Gastroesophageal sphincter (tissue), 3 donors: ENCODE results near the gene SPATA9.

Source experiments
- CTCF ChIP-seq, 4 experiments: fragments of 200-600 bp in 2 of 4; fragments of 450-650 bp in 2 of 4; sonication (generic) in 1 of 4; IDR thresholded peaks; one replicate each; pipeline ENCODE4 v1.5.1; 2017 to 2019; ENCODE audit warnings: antibody characterized with exemption in 4 of 4, mild to moderate bottlenecking in 2 of 4, moderate library complexity in 2 of 4
- EP300 ChIP-seq: sonication (generic); formaldehyde crosslinking; IDR thresholded peaks from one replicate; pipeline ENCODE4 v1.6.1; 2017; ENCODE audit warnings: antibody characterized with exemption, mild to moderate bottlenecking
- POLR2AphosphoS5 ChIP-seq: sonication (generic); formaldehyde crosslinking; IDR thresholded peaks from one replicate; pipeline ENCODE4 v1.6.1; 2017; ENCODE audit warnings: antibody characterized with exemption

GRCh38 chr5:95654196-95654595, 28.6 kb downstream of the SPATA9 start:
- TF ChIP-seq CTCF (IDR thresholded peaks at IDR 0.05) (no peak), POLR2AphosphoS5 (no peak), EP300 (no peak)
